BJ (cell line): ENCODE results near the gene PHTF2. TPM values are rescaled to one million over a fixed set of nuclear protein-coding genes. Genes with fewer than 3 reads are reported as not detected.

Experiments
- CTCF ChIA-PET: fragments of 350-600 bp; formaldehyde crosslinking; extraction: SDS; loops from one replicate; lab custom pipeline; 2021; ENCODE audit warnings: antibody characterized with exemption, inconsistent platforms; lab: Yijun Ruan, JAX
- POLR2A ChIA-PET: fragments of 300-600 bp; sonication (Branson Sonifier 250); formaldehyde crosslinking; extraction: SDS; loops from one replicate; lab custom pipeline; 2021; ENCODE audit warnings: antibody characterized with exemption; lab: Charles Lee
- DNase-seq: peaks from one replicate; pipeline ENCODE4 v3.0.0-alpha.2; 2011; ENCODE audit warnings: low read depth
- H3K27me3 ChIP-seq: 2 replicates; pipeline ENCODE4 v1.6.0; 2011; ENCODE audit warnings: low read length; ENCODE audit not compliant: control insufficient read depth, insufficient read depth
- H3K36me3 ChIP-seq: 2 replicates; pipeline ENCODE4 v1.5.1; 2011; ENCODE audit warnings: low read length; ENCODE audit not compliant: control insufficient read depth, insufficient read depth
- H3K4me3 ChIP-seq: 2 replicates; pipeline ENCODE4 v1.5.1; 2011; ENCODE audit warnings: low read depth, mild to moderate bottlenecking, control low read depth, low read length
- CTCF ChIP-seq: IDR thresholded peaks from 2 replicates; pipeline ENCODE4 v1.5.1; 2011; ENCODE audit warnings: low read depth, mild to moderate bottlenecking, control low read depth, inconsistent platforms, low read length, moderate library complexity; ENCODE audit not compliant: insufficient read depth
- polyA plus RNA-seq: library from polyadenylated mRNA; depleted of rRNA; stranded (reverse); fragments of >200 nt; gene quantifications from 2 replicates; pipeline ENCODE4 v1.2.3, GENCODE V29; 2011

PHTF2 gene
- polyA plus RNA-seq, 1 experiment, result 27.8 TPM

GRCh38 chr7:77935652-77936348, 137.2 kb downstream of the PHTF2 start:
- Histone ChIP-seq H3K36me3 (no peaks in the 10 kb centered on the region), H3K27me3 (no peaks in the 10 kb centered on the region), H3K4me3 (no peak overlapping the region)
- 0 out of 2 replicates have a peak, but pooled peaks have one; percentile 13 for TF ChIP-seq CTCF
- CTCF ChIA-PET, result interaction anchor here (0.7 to 1.6 kb wide), 7 partner anchors 9 to 989 kb away, joined by 3 to 7 read pairs (median 4); no protein-coding TSS in a partner anchor
- POLR2A ChIA-PET, result no interaction called here
- no peak for DNase-seq

- no peaks in the 10 kb centered on the region for H3K27me3 ChIP-seq
- no peak overlapping the region for H3K4me3 ChIP-seq
- TF ChIP-seq CTCF, result peak; percentile 68
- DNase-seq, result no peak
- ChIA-PET POLR2A (no interaction called here), CTCF (interaction anchor here (0.7 kb wide), 1 partner anchor 63 kb away, joined by 4 read pairs; no protein-coding TSS in a partner anchor)
- H3K36me3 ChIP-seq, result no peaks in the 10 kb centered on the region
These were observed 142.1 kb downstream of the PHTF2 start for GRCh38 chr7:77940647-77941046.

- ChIA-PET CTCF (no interaction called here), POLR2A (no interaction called here)
- no peak overlapping the region for H3K4me3 ChIP-seq
- DNase-seq, result no peak
- no peaks in the 10 kb centered on the region for H3K36me3 ChIP-seq
- no peaks in the 10 kb centered on the region for H3K27me3 ChIP-seq
- TF ChIP-seq CTCF, result no peak
These were observed 143.9 kb downstream of the PHTF2 start for GRCh38 chr7:77942431-77942830.

- ChIA-PET POLR2A (no interaction called here), CTCF (interaction anchor here (1.5 kb wide), 1 partner anchor 9 kb away, joined by 5 read pairs; no protein-coding TSS in a partner anchor)
These were observed 145.9 kb downstream of the PHTF2 start for GRCh38 chr7:77944183-77945182.

More at GRCh38 chr7:77944183-77945182, 145.9 kb downstream of the PHTF2 start:
- no peak for TF ChIP-seq CTCF
- Histone ChIP-seq H3K4me3 (no peak overlapping the region), H3K36me3 (no peaks in the 10 kb centered on the region), H3K27me3 (no peaks in the 10 kb centered on the region)
- DNase-seq, result no peak
